Spinal cord (tissue), 10 donors: ENCODE measurements around the gene NTM. TPM values are rescaled to one million over a fixed set of nuclear protein-coding genes. Genes with fewer than 3 reads are reported as not detected.

Experiments
- DNase-seq, 6 donors: peaks; one replicate each; pipeline versions ENCODE4 v3.0.0 to v3.0.0-alpha.2; 2013 to 2015; ENCODE audit warnings: low spot score in 6 of 6, low read depth in 4 of 6
- H3K27ac ChIP-seq: one replicate; pipeline ENCODE4 v1.5.1; 2013; ENCODE audit warnings: low read depth, low read length, control low read depth
- H3K27me3 ChIP-seq: one replicate; pipeline ENCODE4 v1.6.1; 2013; ENCODE audit warnings: low read length; ENCODE audit not compliant: control insufficient read depth, insufficient read depth
- H3K36me3 ChIP-seq: one replicate; pipeline ENCODE4 v1.6.1; 2013; ENCODE audit warnings: low read length; ENCODE audit not compliant: control insufficient read depth, insufficient read depth
- H3K4me1 ChIP-seq: one replicate; pipeline ENCODE4 v1.6.1; 2013; ENCODE audit warnings: low read length; ENCODE audit not compliant: control insufficient read depth, insufficient read depth
- H3K4me3 ChIP-seq: one replicate; pipeline ENCODE4 v1.5.1; 2013; ENCODE audit warnings: low read depth, low read length, control low read depth
- H3K9me3 ChIP-seq: one replicate; pipeline ENCODE4 v1.6.1; 2013; ENCODE audit warnings: low read length; ENCODE audit not compliant: control insufficient read depth, insufficient read depth
- WGBS: methylation state at CpG from one replicate; pipeline ENCODE4 v1.1.5; 2013; ENCODE audit warnings: missing lambda C conversion rate; ENCODE audit not compliant: insufficient coverage; 5-methylcytosine and 5-hydroxymethylcytosine counted together
- polyA plus RNA-seq, 2 donors: library from polyadenylated mRNA; unstranded; fragments of 120-200 nt; gene quantifications; one replicate each; pipeline ENCODE4 v1.2.1, GENCODE V29; 2013; ENCODE audit not compliant: insufficient read length in 2 of 2
- total RNA-seq, 2 donors: library from RNA; depleted of rRNA in 1 of 2; stranded (reverse); fragments of 120-200 nt in 1 of 2; fragments of >200 nt in 1 of 2; gene quantifications; one replicate each; pipeline versions ENCODE4 v1.2.3 to v1.2.4, GENCODE V29; 2013 to 2014
- donor health status: healthy.

The NTM gene
- total and polyA plus RNA-seq, 4 donors = 69.3 to 181 (median 155) TPM

DNA sequence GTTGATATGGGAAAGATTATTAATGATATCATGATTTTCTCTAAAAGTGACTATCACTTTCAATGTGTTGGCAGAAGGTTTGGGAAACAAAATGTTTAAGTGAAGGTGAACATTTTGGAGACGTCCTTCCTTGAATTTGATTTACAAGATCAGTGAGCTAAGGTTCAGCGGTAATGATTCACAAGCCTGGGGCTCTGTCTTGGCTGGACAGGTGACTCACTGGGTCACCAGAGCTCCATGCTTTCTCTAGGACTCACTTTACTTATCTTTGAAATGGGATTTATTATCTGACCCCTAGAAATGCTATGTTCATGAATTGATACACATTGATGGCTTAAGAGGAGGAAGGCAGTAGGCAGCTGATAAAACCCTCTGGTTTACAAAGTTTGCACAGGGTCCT lies 437.5 kb downstream of the NTM start:
- no peak for DNase-seq
- no peak overlapping the region for H3K4me3 ChIP-seq
- 100% methylated on average over 2 of the region's 2 CpGs for WGBS
- no peaks in the 10 kb centered on the region for H3K27me3 ChIP-seq
- H3K9me3 ChIP-seq = no peaks in the 10 kb centered on the region
- H3K36me3 ChIP-seq = no peaks in the 10 kb centered on the region
- no peak overlapping the region for H3K27ac ChIP-seq
- no peaks in the 10 kb centered on the region for H3K4me1 ChIP-seq

GRCh38 chr11:131808470-131808869 lies 438.1 kb downstream of the NTM start:
- H3K4me3 ChIP-seq = no peak overlapping the region
- no peak for DNase-seq
- no peak overlapping the region for H3K27ac ChIP-seq
- H3K4me1 ChIP-seq = no peaks in the 10 kb centered on the region
- H3K36me3 ChIP-seq = no peaks in the 10 kb centered on the region
- H3K27me3 ChIP-seq = no peaks in the 10 kb centered on the region
- H3K9me3 ChIP-seq = no peaks in the 10 kb centered on the region
- WGBS = 67% methylated on average over 1 of the region's 6 CpGs

GRCh38 chr11:131809203-131809918 lies 438.9 kb downstream of the NTM start:
- WGBS = 87% methylated on average over 8 of the region's 11 CpGs
- no peak overlapping the region for H3K27ac ChIP-seq
- peaks cover 2% of the 10 kb centered on the region for H3K4me1 ChIP-seq
- H3K9me3 ChIP-seq = no peaks in the 10 kb centered on the region
- no peak for DNase-seq
- H3K27me3 ChIP-seq = no peaks in the 10 kb centered on the region
- H3K36me3 ChIP-seq = no peaks in the 10 kb centered on the region
- H3K4me3 ChIP-seq = no peak overlapping the region

- H3K27ac ChIP-seq = no peak overlapping the region
Measured at GRCh38 chr11:131810541-131810940, 440.1 kb downstream of the NTM start.

DNA sequence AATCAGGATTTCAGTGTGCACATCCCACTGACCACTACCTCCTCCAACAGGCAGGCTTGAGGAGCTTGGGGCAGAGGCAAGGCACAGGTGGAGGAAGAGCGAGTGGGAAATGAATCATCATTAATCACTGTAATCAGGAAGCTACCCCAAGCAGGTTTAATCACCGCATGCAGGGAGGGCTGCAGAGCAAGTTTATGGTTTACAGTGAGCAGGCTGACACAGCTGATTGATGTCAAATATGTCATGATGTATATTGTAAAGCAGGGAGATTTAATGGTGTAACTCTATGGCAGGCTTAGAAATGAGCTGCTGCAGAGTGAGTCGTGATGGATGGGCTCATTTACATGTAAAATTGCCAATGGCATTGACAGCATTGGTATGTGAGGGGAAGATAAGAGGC lies 441.0 kb downstream of the NTM start:
- WGBS = 65% methylated on average over 2 of the region's 3 CpGs
- peaks cover 2% of the 10 kb centered on the region for H3K4me1 ChIP-seq
- DNase-seq = peak in 1 of 6 donors; percentile 73
- H3K36me3 ChIP-seq = no peaks in the 10 kb centered on the region
- no peaks in the 10 kb centered on the region for H3K27me3 ChIP-seq
- H3K4me3 ChIP-seq = no peak overlapping the region
- H3K9me3 ChIP-seq = no peaks in the 10 kb centered on the region
- H3K27ac ChIP-seq = no peak overlapping the region

More at GRCh38 chr11:131810541-131810940, 440.1 kb downstream of the NTM start:
- DNase-seq = no peak
- no peaks in the 10 kb centered on the region for H3K9me3 ChIP-seq
- H3K36me3 ChIP-seq = no peaks in the 10 kb centered on the region
- peaks cover 2% of the 10 kb centered on the region for H3K4me1 ChIP-seq
- no peaks in the 10 kb centered on the region for H3K27me3 ChIP-seq
- no peak overlapping the region for H3K4me3 ChIP-seq
- 91% methylated on average over 2 of the region's 3 CpGs for WGBS

- H3K4me1 ChIP-seq = peaks cover 6% of the 10 kb centered on the region
- H3K36me3 ChIP-seq = no peaks in the 10 kb centered on the region
- H3K9me3 ChIP-seq = no peaks in the 10 kb centered on the region
- WGBS = 47% methylated on average over 3 of the region's 4 CpGs
- H3K4me3 ChIP-seq = no peak overlapping the region
- no peak overlapping the region for H3K27ac ChIP-seq
- no peaks in the 10 kb centered on the region for H3K27me3 ChIP-seq
- peak in 4 of 6 donors; percentile 31 to 72 (median 48) for DNase-seq
Measured at GRCh38 chr11:131814108-131814507, 443.7 kb downstream of the NTM start.

DNA sequence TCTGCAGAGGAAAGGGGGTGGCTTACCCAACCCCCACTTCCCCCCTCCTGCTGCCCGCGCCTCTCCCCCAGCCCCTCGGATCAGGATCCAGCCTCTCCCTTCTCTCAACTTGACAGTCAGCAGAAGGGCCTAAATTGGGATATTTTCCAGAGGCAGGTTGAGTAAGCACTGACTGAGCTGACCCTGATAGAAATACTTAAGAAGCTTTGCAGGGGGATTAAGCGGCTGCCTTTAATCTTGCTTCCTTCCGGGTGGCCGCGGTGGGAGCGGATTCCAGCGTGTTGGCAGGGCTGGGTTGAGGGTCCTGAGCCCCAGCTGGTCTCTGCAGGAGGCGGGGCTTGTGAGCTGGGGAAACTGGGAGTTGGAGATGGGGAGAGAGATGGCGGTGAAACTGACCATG lies 445.2 kb downstream of the NTM start:
- no peak overlapping the region for H3K27ac ChIP-seq
- no peaks in the 10 kb centered on the region for H3K27me3 ChIP-seq
- no peaks in the 10 kb centered on the region for H3K9me3 ChIP-seq
- H3K36me3 ChIP-seq = no peaks in the 10 kb centered on the region
- no peak overlapping the region for H3K4me3 ChIP-seq
- peaks cover 12% of the 10 kb centered on the region for H3K4me1 ChIP-seq
- no peak for DNase-seq
- 40% methylated on average over 6 of the region's 11 CpGs for WGBS

DNA sequence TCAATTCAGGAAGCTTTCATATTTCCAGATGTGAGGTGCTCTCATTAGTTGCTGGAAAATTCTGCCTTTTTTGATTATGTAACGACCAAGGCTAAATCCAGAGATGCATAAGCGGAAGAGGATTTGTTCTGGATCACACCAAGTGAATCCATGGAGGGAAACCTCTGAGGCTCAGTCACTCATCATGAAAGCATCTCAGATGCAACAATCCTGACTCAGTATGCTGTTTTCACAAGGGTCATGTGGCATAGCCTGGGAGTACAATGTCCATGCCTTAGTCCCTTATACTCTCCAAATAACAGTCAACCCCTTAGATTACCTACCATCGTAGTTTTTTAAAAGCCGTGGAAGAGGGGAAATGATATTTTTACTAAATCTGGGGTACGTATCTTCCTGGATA lies 445.6 kb downstream of the NTM start:
- Histone ChIP-seq H3K27me3 (no peaks in the 10 kb centered on the region), H3K4me3 (no peak overlapping the region), H3K9me3 (no peaks in the 10 kb centered on the region), H3K27ac (no peak overlapping the region), H3K36me3 (no peaks in the 10 kb centered on the region), H3K4me1 (peaks cover 12% of the 10 kb centered on the region)
- 94% methylated on average over 3 of the region's 5 CpGs for WGBS
- no peak for DNase-seq

DNA sequence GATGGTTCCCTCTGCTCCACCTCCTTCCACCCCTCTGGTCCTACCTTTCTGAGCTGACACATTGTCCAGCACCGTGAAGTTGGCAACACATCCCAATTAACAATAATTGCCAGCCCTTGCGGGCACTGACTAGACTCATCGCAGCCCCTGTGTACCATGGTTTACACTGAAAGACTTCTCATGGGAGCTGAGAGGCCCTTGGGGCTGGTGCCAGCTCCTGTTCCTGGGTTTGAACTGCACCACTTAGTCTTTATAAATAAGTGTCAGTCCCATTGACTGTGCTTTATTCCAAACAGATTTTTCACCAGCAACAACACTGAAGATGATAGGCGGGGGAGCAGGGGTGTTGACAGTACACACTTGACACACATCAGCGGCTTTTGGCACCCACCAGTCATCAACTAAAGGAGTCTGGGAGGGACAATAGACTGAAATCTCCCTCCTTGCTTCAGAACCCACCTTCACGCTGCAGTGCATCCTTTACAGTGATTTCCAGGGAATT lies 447.3 kb downstream of the NTM start:
- H3K4me1 ChIP-seq = peaks cover 12% of the 10 kb centered on the region
- no peaks in the 10 kb centered on the region for H3K36me3 ChIP-seq
- no peaks in the 10 kb centered on the region for H3K27me3 ChIP-seq
- DNase-seq = peak in 2 of 6 donors; percentile 24 to 72
- no peak overlapping the region for H3K4me3 ChIP-seq
- H3K27ac ChIP-seq = no peak overlapping the region
- 70% methylated on average over 4 of the region's 6 CpGs for WGBS
- H3K9me3 ChIP-seq = no peaks in the 10 kb centered on the region

- H3K4me1 ChIP-seq = peaks cover 14% of the 10 kb centered on the region
- no peak overlapping the region for H3K4me3 ChIP-seq
- WGBS = 69% methylated on average over 4 of the region's 10 CpGs
- peak in 1 of 6 donors; percentile 62 for DNase-seq
- no peak overlapping the region for H3K27ac ChIP-seq
- no peaks in the 10 kb centered on the region for H3K9me3 ChIP-seq
- H3K36me3 ChIP-seq = no peaks in the 10 kb centered on the region
- H3K27me3 ChIP-seq = no peaks in the 10 kb centered on the region
Measured at GRCh38 chr11:131819865-131820264, 449.4 kb downstream of the NTM start.
